Thyroid gland (tissue), 4 donors: ENCODE measurements around the gene SIX2. TPM values are rescaled to one million over a fixed set of nuclear protein-coding genes. Genes with fewer than 3 reads are reported as not detected.
A peak's percentile ranks its signal among the peaks of the same experiment; 100 is the strongest.

ENCODE experiments used
- DNase-seq, 2 donors: peaks; one replicate each; pipeline ENCODE4 v3.0.0-alpha.2; 2019
- H3K27ac ChIP-seq, 3 donors: fragments of 200-600 bp; sonication (generic); 1 replicate in 2 of 3; 2 replicates in 1 of 3; pipeline ENCODE4 v1.5.1; 2016 to 2019; ENCODE audit warnings: mild to moderate bottlenecking in 1 of 3, moderate library complexity in 1 of 3
- H3K27me3 ChIP-seq: fragments of 200-600 bp; sonication (generic); one replicate; pipeline ENCODE4 v1.5.1; 2019
- H3K36me3 ChIP-seq, 2 donors: fragments of 200-600 bp; sonication (generic); one replicate each; pipeline ENCODE4 v1.5.1; 2016 to 2019
- H3K4me1 ChIP-seq, 2 donors: fragments of 200-600 bp; sonication (generic); one replicate each; pipeline ENCODE4 v1.5.1; 2017 to 2019
- H3K4me3 ChIP-seq, 3 donors: fragments of 200-600 bp; sonication (generic); replicated peaks in 1 of 3; 1 replicate in 2 of 3; 2 replicates in 1 of 3; pipeline ENCODE4 v1.5.1; 2016; ENCODE audit warnings: mild to moderate bottlenecking in 1 of 3
- H3K9me3 ChIP-seq: fragments of 200-600 bp; sonication (generic); one replicate; pipeline ENCODE4 v1.5.1; 2017
- POLR2A ChIP-seq, 2 donors: fragments of 450-650 bp; IDR thresholded peaks; one replicate each; pipeline ENCODE4 v1.6.1; 2017; ENCODE audit warnings: antibody characterized with exemption in 2 of 2, mild to moderate bottlenecking in 2 of 2, moderate library complexity in 1 of 2
- WGBS, 2 donors: methylation state at CpG; one replicate each; pipeline ENCODE4 v1.1.5; 2017; 5-methylcytosine and 5-hydroxymethylcytosine counted together
- intact Hi-C: fragments of 100-400 bp; cut with DNase I; formaldehyde crosslinking; loops from one replicate; pipeline ENCODE4 v1.15.1; 2023
- total RNA-seq, 4 donors: library from RNA; depleted of rRNA; stranded (reverse); fragments of >200 nt; gene quantifications; one replicate each; pipeline ENCODE4 v1.2.3, GENCODE V29; 2016
- TF ChIP-seq, protein P1 (sequence below), 6 experiments: fragments of 200-600 bp in 3 of 6; fragments of 450-650 bp in 3 of 6; sonication (generic) in 3 of 6; IDR thresholded peaks; one replicate each; pipeline ENCODE4 v1.5.1; 2016 to 2019; ENCODE audit warnings: antibody characterized with exemption in 6 of 6, mild to moderate bottlenecking in 2 of 6, inconsistent platforms in 1 of 6, moderate library complexity in 1 of 6

The SIX2 gene
- total RNA-seq, 4 donors from 2014 or later: 0.24 to 3.1 (median 1.5) TPM; not detected in 1

DNA sequence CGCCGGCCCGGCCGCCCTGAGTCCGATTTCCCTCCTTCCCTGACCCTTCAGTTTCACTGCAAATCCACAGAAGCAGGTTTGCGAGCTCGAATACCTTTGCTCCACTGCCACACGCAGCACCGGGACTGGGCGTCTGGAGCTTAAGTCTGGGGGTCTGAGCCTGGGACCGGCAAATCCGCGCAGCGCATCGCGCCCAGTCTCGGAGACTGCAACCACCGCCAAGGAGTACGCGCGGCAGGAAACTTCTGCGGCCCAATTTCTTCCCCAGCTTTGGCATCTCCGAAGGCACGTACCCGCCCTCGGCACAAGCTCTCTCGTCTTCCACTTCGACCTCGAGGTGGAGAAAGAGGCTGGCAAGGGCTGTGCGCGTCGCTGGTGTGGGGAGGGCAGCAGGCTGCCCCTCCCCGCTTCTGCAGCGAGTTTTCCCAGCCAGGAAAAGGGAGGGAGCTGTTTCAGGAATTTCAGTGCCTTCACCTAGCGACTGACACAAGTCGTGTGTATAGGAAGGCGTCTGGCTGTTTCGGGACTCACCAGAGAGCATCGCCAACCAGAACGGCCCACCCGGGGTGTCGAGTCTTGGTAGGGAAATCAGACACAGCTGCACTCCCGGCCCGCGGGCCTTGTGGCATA, 4.6 kb downstream of the SIX2 start:
- H3K9me3 ChIP-seq: no peaks in the 10 kb centered on the region
- peaks cover 52% of the 10 kb centered on the region for H3K27me3 ChIP-seq
- intact Hi-C loops: no loop called here
- no peaks in the 10 kb centered on the region for H3K36me3 ChIP-seq
- no peak for DNase-seq
- WGBS, 2 donors: 14 to 18% methylated on average over 32 to 41 of the region's 45 CpGs
- peaks cover 18 to 35% of the 10 kb centered on the region in 2 donors for H3K4me1 ChIP-seq
- peak overlapping the region in 1 of 3 donors; percentile 13 for H3K4me3 ChIP-seq
- TF ChIP-seq POLR2A (IDR thresholded peaks at IDR 0.05): no peak
- TF ChIP-seq, protein P1, sequence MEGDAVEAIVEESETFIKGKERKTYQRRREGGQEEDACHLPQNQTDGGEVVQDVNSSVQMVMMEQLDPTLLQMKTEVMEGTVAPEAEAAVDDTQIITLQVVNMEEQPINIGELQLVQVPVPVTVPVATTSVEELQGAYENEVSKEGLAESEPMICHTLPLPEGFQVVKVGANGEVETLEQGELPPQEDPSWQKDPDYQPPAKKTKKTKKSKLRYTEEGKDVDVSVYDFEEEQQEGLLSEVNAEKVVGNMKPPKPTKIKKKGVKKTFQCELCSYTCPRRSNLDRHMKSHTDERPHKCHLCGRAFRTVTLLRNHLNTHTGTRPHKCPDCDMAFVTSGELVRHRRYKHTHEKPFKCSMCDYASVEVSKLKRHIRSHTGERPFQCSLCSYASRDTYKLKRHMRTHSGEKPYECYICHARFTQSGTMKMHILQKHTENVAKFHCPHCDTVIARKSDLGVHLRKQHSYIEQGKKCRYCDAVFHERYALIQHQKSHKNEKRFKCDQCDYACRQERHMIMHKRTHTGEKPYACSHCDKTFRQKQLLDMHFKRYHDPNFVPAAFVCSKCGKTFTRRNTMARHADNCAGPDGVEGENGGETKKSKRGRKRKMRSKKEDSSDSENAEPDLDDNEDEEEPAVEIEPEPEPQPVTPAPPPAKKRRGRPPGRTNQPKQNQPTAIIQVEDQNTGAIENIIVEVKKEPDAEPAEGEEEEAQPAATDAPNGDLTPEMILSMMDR (IDR thresholded peaks at IDR 0.05): no peak
- no peak overlapping the region for H3K27ac ChIP-seq

DNA sequence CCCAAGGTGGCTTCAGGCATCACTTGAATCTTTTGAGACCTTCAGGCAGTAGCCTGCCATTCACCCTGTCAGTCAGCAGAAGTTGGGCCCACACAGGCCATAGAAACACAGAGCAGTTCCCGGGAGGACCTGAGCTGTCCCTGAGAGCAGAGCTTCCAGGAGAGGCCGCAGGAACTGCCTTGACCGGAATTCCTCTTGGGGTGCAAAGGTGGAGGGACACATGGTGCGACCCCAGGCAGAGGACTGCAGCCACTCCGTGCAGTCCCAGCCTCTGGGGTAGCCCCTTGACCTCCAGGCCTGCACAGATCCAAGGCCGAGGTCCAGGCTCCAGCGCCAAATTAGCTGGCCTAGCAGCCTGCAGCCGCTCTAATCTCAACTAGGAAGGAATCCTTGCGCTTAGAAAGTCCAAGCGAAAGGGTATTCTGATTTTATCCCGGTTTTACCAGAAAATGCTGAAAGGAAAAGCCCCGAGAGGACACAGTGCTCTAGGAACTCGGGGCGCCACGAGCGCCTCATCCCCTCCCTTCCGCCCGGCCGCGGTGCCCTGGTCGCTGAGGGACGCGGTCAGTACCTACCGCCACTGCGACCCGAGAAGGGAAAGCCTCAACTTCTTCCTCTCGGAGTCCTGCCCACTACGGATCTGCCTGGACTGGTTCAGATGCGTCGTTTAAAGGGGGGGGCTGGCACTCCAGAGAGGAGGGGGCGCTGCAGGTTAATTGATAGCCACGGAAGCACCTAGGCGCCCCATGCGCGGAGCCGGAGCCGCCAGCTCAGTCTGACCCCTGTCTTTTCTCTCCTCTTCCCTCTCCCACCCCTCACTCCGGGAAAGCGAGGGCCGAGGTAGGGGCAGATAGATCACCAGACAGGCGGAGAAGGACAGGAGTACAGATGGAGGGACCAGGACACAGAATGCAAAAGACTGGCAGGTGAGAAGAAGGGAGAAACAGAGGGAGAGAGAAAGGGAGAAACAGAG, 5.4 kb downstream of the SIX2 start:
- H3K27me3 ChIP-seq: peaks cover 52% of the 10 kb centered on the region
- intact Hi-C loops: no loop called here
- no peaks in the 10 kb centered on the region for H3K9me3 ChIP-seq
- DNase-seq: no peak
- H3K4me3 ChIP-seq: peak overlapping the region in 1 of 3 donors; percentile 13
- no peaks in the 10 kb centered on the region for H3K36me3 ChIP-seq
- no peak for TF ChIP-seq POLR2A (IDR thresholded peaks at IDR 0.05)
- TF ChIP-seq, protein P1 (IDR thresholded peaks at IDR 0.05): no peak
- H3K4me1 ChIP-seq: peaks cover 17 to 35% of the 10 kb centered on the region in 2 donors
- WGBS, 2 donors: 17 to 23% methylated on average over 27 to 39 of the region's 41 CpGs
- no peak overlapping the region for H3K27ac ChIP-seq

DNA sequence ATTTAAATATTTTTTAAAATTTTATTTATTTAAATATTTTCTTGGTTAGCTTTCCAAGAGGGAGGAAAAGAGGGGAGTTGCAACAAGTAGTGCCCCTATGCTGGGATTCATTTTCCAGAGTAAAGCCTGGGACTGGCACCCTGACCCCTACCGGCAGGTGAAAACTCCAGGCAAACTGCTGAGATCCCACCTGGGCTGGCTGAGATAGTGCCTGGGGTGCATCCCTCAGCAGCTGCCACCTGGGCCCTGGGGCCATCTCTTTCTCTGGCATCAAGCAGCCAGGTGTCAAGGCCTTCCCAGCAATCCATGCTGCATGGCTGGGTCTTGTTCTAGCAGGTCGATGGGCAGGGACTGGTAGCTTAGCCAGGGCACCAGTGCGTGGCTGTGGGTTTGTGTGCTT, 6.6 kb downstream of the SIX2 start:
- Histone ChIP-seq H3K27me3 (peaks cover 45% of the 10 kb centered on the region), H3K9me3 (no peaks in the 10 kb centered on the region), H3K27ac (no peak overlapping the region), H3K4me3 (no peak overlapping the region), H3K36me3 (no peaks in the 10 kb centered on the region), H3K4me1 (peaks cover 9 to 27% of the 10 kb centered on the region in 2 donors)
- intact Hi-C loops: no loop called here
- 46 to 54% methylated on average over 3 of the region's 3 CpGs for WGBS, 2 donors
- no peak for TF ChIP-seq POLR2A (IDR thresholded peaks at IDR 0.05)
- TF ChIP-seq, protein P1 (IDR thresholded peaks at IDR 0.05): no peak
- DNase-seq: no peak

DNA sequence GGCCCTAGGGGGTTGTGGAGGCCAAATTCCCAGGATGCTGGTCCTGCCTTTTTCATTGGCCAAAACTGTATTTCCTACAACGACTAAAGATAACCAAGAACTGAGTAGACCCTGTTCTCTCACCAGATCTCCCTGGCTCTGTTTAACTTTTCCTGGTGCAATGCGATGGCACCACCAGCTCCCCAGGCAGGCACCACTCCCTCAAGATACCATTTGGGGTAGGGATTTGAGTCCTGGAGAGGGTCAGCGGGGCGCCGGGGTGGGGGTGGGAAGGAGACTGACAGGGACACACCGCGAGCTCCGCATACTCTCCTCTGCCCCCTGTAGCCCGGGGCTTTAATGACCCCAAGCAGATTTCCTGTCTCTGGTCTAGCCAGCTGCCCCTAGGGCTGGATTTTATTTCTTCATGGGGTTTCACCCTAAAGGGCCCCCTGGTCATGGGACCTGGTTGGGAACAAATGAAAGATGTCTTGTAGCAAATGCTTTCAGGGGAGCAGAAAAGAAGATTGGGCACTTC, 7.3 kb downstream of the SIX2 start:
- 17 to 26% methylated on average over 8 to 9 of the region's 9 CpGs for WGBS, 2 donors
- Histone ChIP-seq H3K27ac (no peak overlapping the region), H3K4me1 (peaks cover 9 to 27% of the 10 kb centered on the region in 2 donors), H3K27me3 (peaks cover 45% of the 10 kb centered on the region), H3K36me3 (no peaks in the 10 kb centered on the region), H3K9me3 (no peaks in the 10 kb centered on the region), H3K4me3 (no peak overlapping the region)
- intact Hi-C loops: no loop called here
- DNase-seq: no peak
- no peak for TF ChIP-seq POLR2A (IDR thresholded peaks at IDR 0.05)
- TF ChIP-seq, protein P1 (IDR thresholded peaks at IDR 0.05): no peak
